Nephron progenitor cell (in vitro differentiated cells): ENCODE results near the gene PDLIM7.
A peak's percentile ranks its signal among the peaks of the same experiment; 100 is the strongest.

Source experiments
- DNase-seq: peaks from one replicate; pipeline ENCODE4 v3.0.0; 2021
- H3K27ac Mint-ChIP-seq: 2 replicates; pipeline ENCODE4 v1.8.0; 2021; ENCODE audit warnings: mild to moderate bottlenecking, moderate library complexity, mixed read lengths
- H3K27me3 Mint-ChIP-seq: 2 replicates; pipeline ENCODE4 v1.8.0; 2021; ENCODE audit warnings: mild to moderate bottlenecking, low read depth, mixed read lengths; ENCODE audit not compliant: poor library complexity
- H3K36me3 Mint-ChIP-seq: 2 replicates; pipeline ENCODE4 v1.8.0; 2021; ENCODE audit warnings: low read depth, mixed read lengths
- H3K4me1 Mint-ChIP-seq: 2 replicates; pipeline ENCODE4 v1.8.0; 2021; ENCODE audit warnings: mixed read lengths
- H3K4me3 Mint-ChIP-seq: 2 replicates; pipeline ENCODE4 v1.8.0; 2021; ENCODE audit warnings: mild to moderate bottlenecking, moderate library complexity, mixed read lengths
- H3K9me3 Mint-ChIP-seq: 2 replicates; pipeline ENCODE4 v1.8.0; 2021; ENCODE audit warnings: mild to moderate bottlenecking, moderate library complexity, mixed read lengths
- TF ChIP-seq, protein P1 (sequence below): fragments of 200-600 bp; sonication (generic); IDR thresholded peaks from 2 replicates; pipeline ENCODE4 v1.5.0; 2021; ENCODE audit warnings: antibody characterized with exemption

PDLIM7 gene

DNA sequence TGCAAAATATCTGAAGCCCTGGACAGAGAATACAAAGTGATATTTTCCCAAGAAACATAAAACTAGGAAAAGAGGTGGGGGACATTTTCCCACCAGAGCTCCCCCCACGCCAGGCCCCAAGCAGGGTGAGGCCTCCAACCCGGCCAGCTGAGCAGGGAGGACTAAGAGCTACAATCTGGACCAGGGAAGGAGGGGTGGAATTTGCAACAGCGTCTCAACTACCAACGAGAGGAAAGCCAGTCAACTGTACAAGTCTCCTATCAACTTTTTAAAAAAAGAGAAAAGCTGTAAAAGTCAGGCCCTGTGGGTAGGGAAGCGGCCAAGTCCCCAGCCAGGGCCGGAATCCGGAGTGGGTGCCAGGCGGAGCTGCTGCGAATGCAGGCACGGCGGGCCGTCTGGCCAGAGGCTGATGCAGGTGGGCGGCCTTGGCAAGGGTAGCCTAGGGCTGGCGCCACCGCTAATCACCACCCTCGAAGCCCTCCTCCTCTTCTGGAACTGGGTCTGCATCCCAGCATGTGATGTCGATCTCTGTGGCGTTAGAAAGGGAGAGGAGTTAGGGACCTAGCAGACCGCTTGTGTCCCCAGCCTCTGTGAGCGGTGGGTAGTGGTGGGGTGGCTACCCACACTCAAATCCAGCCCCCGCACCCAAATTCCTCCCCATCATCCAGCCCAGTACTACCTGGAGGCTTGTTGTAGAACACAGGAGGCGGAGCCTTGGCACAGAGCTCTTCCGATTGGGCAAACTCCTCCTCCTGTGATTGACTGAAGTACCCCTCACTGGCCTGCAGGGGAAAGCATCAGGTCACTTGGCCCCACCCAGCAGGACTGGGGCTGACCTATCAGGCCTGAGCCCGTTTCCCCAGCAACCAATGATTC is 40.2 kb downstream of the PDLIM7 start:
- TF ChIP-seq, protein P1, sequence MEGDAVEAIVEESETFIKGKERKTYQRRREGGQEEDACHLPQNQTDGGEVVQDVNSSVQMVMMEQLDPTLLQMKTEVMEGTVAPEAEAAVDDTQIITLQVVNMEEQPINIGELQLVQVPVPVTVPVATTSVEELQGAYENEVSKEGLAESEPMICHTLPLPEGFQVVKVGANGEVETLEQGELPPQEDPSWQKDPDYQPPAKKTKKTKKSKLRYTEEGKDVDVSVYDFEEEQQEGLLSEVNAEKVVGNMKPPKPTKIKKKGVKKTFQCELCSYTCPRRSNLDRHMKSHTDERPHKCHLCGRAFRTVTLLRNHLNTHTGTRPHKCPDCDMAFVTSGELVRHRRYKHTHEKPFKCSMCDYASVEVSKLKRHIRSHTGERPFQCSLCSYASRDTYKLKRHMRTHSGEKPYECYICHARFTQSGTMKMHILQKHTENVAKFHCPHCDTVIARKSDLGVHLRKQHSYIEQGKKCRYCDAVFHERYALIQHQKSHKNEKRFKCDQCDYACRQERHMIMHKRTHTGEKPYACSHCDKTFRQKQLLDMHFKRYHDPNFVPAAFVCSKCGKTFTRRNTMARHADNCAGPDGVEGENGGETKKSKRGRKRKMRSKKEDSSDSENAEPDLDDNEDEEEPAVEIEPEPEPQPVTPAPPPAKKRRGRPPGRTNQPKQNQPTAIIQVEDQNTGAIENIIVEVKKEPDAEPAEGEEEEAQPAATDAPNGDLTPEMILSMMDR: peak; percentile 61
- Mint-ChIP-seq H3K27me3 (peaks cover 7% of the 10 kb centered on the region), H3K9me3 (no peaks in the 10 kb centered on the region), H3K36me3 (peaks cover 24% of the 10 kb centered on the region), H3K27ac (peak overlapping the region; percentile 97), H3K4me1 (peaks cover 34% of the 10 kb centered on the region), H3K4me3 (peak overlapping the region; percentile 54)
- peak; percentile 85 for DNase-seq

GRCh38 chr5:177456591-177456964 is 40.8 kb downstream of the PDLIM7 start:
- Mint-ChIP-seq H3K4me3 (peak overlapping the region; percentile 80), H3K36me3 (peaks cover 27% of the 10 kb centered on the region), H3K27ac (peak overlapping the region; percentile 96), H3K9me3 (no peaks in the 10 kb centered on the region), H3K4me1 (peaks cover 36% of the 10 kb centered on the region), H3K27me3 (peaks cover 8% of the 10 kb centered on the region)
- TF ChIP-seq, protein P1: no peak
- no peak for DNase-seq

DNA sequence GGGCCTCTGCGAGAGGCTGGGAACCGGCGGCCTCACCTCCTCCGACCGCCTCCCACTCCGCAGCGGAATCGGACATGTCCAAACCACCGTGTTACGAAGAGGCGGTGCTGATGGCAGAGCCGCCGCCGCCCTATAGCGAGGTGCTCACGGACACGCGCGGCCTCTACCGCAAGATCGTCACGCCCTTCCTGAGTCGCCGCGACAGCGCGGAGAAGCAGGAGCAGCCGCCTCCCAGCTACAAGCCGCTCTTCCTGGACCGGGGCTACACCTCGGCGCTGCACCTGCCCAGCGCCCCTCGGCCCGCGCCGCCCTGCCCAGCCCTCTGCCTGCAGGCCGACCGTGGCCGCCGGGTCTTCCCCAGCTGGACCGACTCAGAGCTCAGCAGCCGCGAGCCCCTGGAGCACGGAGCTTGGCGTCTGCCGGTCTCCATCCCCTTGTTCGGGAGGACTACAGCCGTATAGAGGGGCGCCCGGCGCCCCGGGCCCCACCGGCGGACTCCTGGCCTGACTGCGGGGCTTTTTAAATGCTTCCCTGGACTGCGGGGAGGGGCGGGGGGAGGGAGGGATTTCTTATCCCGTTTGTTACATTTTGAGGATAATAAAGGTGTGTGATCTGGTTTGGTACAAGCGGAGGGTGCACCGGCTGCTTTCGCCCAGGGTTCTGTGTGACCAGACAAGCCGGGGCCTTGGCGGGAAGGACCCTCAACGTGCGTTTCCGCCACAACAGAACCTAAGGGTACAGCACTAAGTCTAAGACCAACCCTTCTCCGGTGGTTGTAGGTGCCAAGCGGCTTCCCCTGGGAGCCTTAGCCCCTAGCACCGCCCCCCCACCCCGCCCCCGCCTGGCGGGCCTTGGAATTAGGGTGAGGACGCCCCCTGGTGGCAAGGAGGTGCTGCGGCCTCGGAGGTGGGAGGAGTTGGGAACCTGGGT is 41.5 kb downstream of the PDLIM7 start:
- H3K27me3 Mint-ChIP-seq: peaks cover 10% of the 10 kb centered on the region
- H3K27ac Mint-ChIP-seq: peak overlapping the region; percentile 96
- peak; percentile 98 for DNase-seq
- H3K4me3 Mint-ChIP-seq: peak overlapping the region; percentile 80
- TF ChIP-seq, protein P1: peak; percentile 97
- H3K36me3 Mint-ChIP-seq: peaks cover 22% of the 10 kb centered on the region
- peaks cover 33% of the 10 kb centered on the region for H3K4me1 Mint-ChIP-seq
- H3K9me3 Mint-ChIP-seq: no peaks in the 10 kb centered on the region

GRCh38 chr5:177455036-177455660 is 42.3 kb downstream of the PDLIM7 start:
- peaks cover 22% of the 10 kb centered on the region for H3K36me3 Mint-ChIP-seq
- peaks cover 13% of the 10 kb centered on the region for H3K27me3 Mint-ChIP-seq
- peak overlapping the region; percentile 54 for H3K27ac Mint-ChIP-seq
- TF ChIP-seq, protein P1: peak; percentile 44
- peak overlapping the region; percentile 74 for H3K4me3 Mint-ChIP-seq
- H3K9me3 Mint-ChIP-seq: no peaks in the 10 kb centered on the region
- DNase-seq: peak; percentile 86
- peaks cover 33% of the 10 kb centered on the region for H3K4me1 Mint-ChIP-seq

DNA sequence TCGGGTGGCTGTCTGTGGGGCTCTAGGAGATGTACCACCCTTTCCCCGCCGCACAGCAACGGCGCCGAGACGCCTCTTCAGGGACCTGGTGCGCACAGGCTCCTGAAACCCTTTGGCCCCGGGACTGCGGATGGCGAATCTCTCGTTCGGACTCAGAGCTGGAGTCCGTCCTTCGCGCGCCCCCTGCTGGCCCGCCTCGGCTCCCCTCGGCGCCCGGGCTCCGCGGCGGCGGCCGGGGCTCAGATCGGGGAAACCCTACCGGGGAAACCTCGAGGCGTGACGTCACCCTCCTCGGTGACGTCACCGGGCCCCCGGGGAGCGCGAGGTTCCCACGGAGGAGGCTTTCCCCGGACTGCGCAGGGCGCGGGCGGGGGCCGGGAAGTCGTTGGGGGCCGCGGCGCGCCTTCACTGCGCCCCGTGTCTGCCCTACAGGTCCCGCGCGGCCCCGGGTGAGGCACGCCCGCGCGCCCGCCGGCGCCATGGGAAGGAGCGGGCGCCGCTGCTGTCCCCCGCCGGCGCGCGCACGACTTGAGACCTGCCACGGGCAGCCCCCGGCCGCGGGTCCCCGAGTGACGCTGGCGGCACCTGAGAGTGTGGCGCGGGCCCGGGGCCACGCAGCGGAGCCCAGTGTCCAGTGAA is 42.9 kb downstream of the PDLIM7 start:
- peaks cover 33% of the 10 kb centered on the region for H3K4me1 Mint-ChIP-seq
- TF ChIP-seq, protein P1: peak; percentile 79
- H3K9me3 Mint-ChIP-seq: no peaks in the 10 kb centered on the region
- no peak overlapping the region for H3K27ac Mint-ChIP-seq
- H3K27me3 Mint-ChIP-seq: peaks cover 13% of the 10 kb centered on the region
- H3K4me3 Mint-ChIP-seq: peak overlapping the region; percentile 87
- DNase-seq: peak; percentile 98
- peaks cover 18% of the 10 kb centered on the region for H3K36me3 Mint-ChIP-seq
